GM06990 (cell line): ENCODE measurements around the gene LFNG.
"Not testable (repeated sequence)": the region's sequence is repeated elsewhere in the genome, so short reads cannot be mapped to it uniquely, and the experiment has no call there.

Source experiments
- DNase-seq: peaks from one replicate; pipeline ENCODE4 v3.0.0-alpha.2; 2011; ENCODE audit not compliant: insufficient read length; ENCODE audit errors: extremely low read depth
- H3K27me3 ChIP-seq: replicated peaks from 2 replicates; pipeline ENCODE4 v1.6.0; 2011; ENCODE audit warnings: low read length; ENCODE audit not compliant: control insufficient read depth, insufficient read depth
- H3K36me3 ChIP-seq: 2 replicates; pipeline ENCODE4 v1.5.1; 2011; ENCODE audit warnings: low read length; ENCODE audit not compliant: control insufficient read depth, insufficient read depth
- H3K4me3 ChIP-seq: replicated peaks from 2 replicates; pipeline ENCODE4 v1.5.1; 2011; ENCODE audit warnings: low read depth, mild to moderate bottlenecking, control low read depth, low read length
- CTCF ChIP-seq: IDR thresholded peaks from 2 replicates; pipeline ENCODE4 v1.5.1; 2011; ENCODE audit warnings: low read length, control low read depth, mild to moderate bottlenecking, inconsistent platforms; ENCODE audit not compliant: insufficient read depth, poor library complexity, severe bottlenecking

The LFNG gene

GRCh38 chr7:2529161-2530070, 9.8 kb downstream of the LFNG start:
- Histone ChIP-seq H3K36me3 (no peaks in the 10 kb centered on the region), H3K27me3 (no peaks in the 10 kb centered on the region), H3K4me3 (no peak overlapping the region)
- peak; percentile 59 for DNase-seq
- no peak for TF ChIP-seq CTCF

GRCh38 chr7:2530071-2530987, 10.8 kb downstream of the LFNG start:
- no peak for TF ChIP-seq CTCF
- H3K4me3 ChIP-seq, result no peak overlapping the region
- no peaks in the 10 kb centered on the region for H3K36me3 ChIP-seq
- peak; percentile 74 for DNase-seq
- no peaks in the 10 kb centered on the region for H3K27me3 ChIP-seq

- H3K27me3 ChIP-seq, H3K4me3 ChIP-seq, H3K36me3 ChIP-seq, DNase-seq: not testable (repeated sequence)
These were observed 11.6 kb downstream of the LFNG start for GRCh38 chr7:2530994-2531795.

GRCh38 chr7:2531796-2532110, 12.2 kb downstream of the LFNG start:
- not testable (repeated sequence) for H3K27me3 ChIP-seq, DNase-seq, H3K4me3 ChIP-seq, H3K36me3 ChIP-seq

- DNase-seq, H3K27me3 ChIP-seq, H3K4me3 ChIP-seq, H3K36me3 ChIP-seq: not testable (repeated sequence)
These were observed 12.7 kb downstream of the LFNG start for GRCh38 chr7:2532199-2532772.

- DNase-seq, H3K4me3 ChIP-seq, H3K27me3 ChIP-seq, H3K36me3 ChIP-seq: not testable (repeated sequence)
These were observed 13.2 kb downstream of the LFNG start for GRCh38 chr7:2532816-2533215.

- H3K27me3 ChIP-seq, H3K36me3 ChIP-seq, H3K4me3 ChIP-seq, DNase-seq: not testable (repeated sequence)
These were observed 14.0 kb downstream of the LFNG start for GRCh38 chr7:2533566-2533965.

GRCh38 chr7:2534214-2534613, 14.6 kb downstream of the LFNG start:
- not testable (repeated sequence) for DNase-seq, H3K36me3 ChIP-seq, H3K27me3 ChIP-seq, H3K4me3 ChIP-seq

- peaks cover 14% of the 10 kb centered on the region for H3K36me3 ChIP-seq
- not testable (repeated sequence) for DNase-seq, H3K4me3 ChIP-seq, H3K27me3 ChIP-seq
These were observed 16.5 kb downstream of the LFNG start for GRCh38 chr7:2535872-2536627.
